ENCODE data around the gene AGPAT1. TPM values are rescaled to one million over a fixed set of nuclear protein-coding genes. Genes with fewer than 3 reads are reported as not detected.
A peak's percentile ranks its signal among the peaks of the same experiment; 100 is the strongest.

Gene AGPAT1
- total and polyA plus RNA-seq, 2 of the 8 experiments (the other 6 are each of a cell fraction or from before 2014, with no cell fraction given) = 96.0 to 222 TPM

DNA sequence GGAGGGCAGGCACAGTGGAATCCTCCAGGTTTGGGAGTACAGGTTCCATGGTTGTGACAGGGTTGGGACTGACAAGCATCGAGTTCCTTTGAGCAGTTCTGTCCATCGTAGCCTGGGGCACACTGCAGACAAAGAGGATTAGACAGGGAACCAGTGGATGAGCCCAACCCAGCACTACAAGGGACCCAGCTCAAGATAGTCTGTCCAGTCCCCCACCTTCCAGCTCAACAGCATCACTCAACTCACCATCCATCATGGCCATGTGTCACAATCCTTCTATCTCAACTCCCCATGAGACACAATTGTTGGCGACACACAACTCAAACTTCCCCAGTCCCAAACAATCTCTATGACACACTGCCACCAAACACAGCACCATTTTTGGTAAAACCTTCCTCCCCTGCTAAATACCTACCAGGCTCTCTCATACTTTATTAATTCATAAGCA lies 28.4 kb upstream of the AGPAT1 start:
- Histone ChIP-seq H3K18ac (ENCODE audit: extremely low read depth, low read length) (no peak overlapping the region), H3K23ac (ENCODE audit: insufficient read length) (no peak overlapping the region), H3K27me3 (replicated peaks in 1 of 4; ENCODE audit: control insufficient read depth in 3 of 4, extremely low read depth in 1 of 4, insufficient read depth in 3 of 4, low read length in 3 of 4) (no peaks in the 10 kb centered on the region), H4K20me1 (replicated peaks in 1 of 2; ENCODE audit: control insufficient read depth in 1 of 2, insufficient read depth in 2 of 2, low read length in 2 of 2) (no peaks in the 10 kb centered on the region), H2AK5ac (ENCODE audit: low read depth, low read length) (no peak overlapping the region; the same call in 1 of the 2 replicates), H3K4ac (replicated peaks; ENCODE audit: insufficient read length, low read depth, low read length) (no peak overlapping the region), H2AFZ (ENCODE audit: low read length) (no peak overlapping the region), H3K79me1 (ENCODE audit: low read depth, low read length) (no peaks in the 10 kb centered on the region), H3K4me2 (ENCODE audit: insufficient read depth in 1 of 2, low read depth in 2 of 2, low read length in 2 of 2) (no peak overlapping the region), H2BK120ac (replicated peaks; ENCODE audit: low read depth, low read length) (no peak overlapping the region), H2BK12ac (ENCODE audit: low read depth, low read length) (0 out of 2 replicates have a peak overlapping the region, but pooled peaks have one; percentile 50), H4K5ac (ENCODE audit: insufficient read length, low read depth, low read length) (no peak overlapping the region), H3K36me3 (ENCODE audit: control insufficient read depth in 2 of 4, insufficient read depth in 4 of 4, low read length in 3 of 4) (no peaks in the 10 kb centered on the region), H4K8ac (ENCODE audit: extremely low read depth, insufficient read depth, low read length) (peak overlapping the region; percentile 87; the same call in 1 of the 2 replicates), H3K9ac (replicated peaks in 1 of 4; ENCODE audit: extremely low read depth in 1 of 4, low read depth in 3 of 4, low read length in 3 of 4) (no peak overlapping the region), H3K27ac (ENCODE audit: low read depth, low read length) (no peak overlapping the region), H3K9me3 (ENCODE audit: insufficient read depth in 2 of 2, low read depth in 1 of 2, low read length in 1 of 2) (no peaks in the 10 kb centered on the region), H2BK15ac (ENCODE audit: low read length) (peak overlapping the region; percentile 36), H2BK5ac (ENCODE audit: low read depth, low read length) (no peak overlapping the region), H3K14ac (ENCODE audit: insufficient read length) (no peak overlapping the region), H3K4me3 (ENCODE audit: extremely low read depth in 1 of 4, insufficient read depth in 2 of 4, low read depth in 3 of 4, low read length in 4 of 4) (no peak overlapping the region), H2BK20ac (ENCODE audit: low read length) (no peak overlapping the region), H3K23me2 (ENCODE audit: low read depth, low read length) (no peaks in the 10 kb centered on the region), H3K79me2 (ENCODE audit: control insufficient read depth in 1 of 2, insufficient read depth in 2 of 2, low read length in 2 of 2) (no peaks in the 10 kb centered on the region), H3K56ac (replicated peaks; ENCODE audit: insufficient read length, low read depth, low read length) (no peak overlapping the region), H4K91ac (replicated peaks; ENCODE audit: insufficient read length, low read length) (no peak overlapping the region), H3K4me1 (replicated peaks in 1 of 4; ENCODE audit: control insufficient read depth in 3 of 4, insufficient read depth in 4 of 4, low read length in 3 of 4) (no peaks in the 10 kb centered on the region)
- FAIRE-seq = no peak
- ChIA-PET CTCF (ENCODE audit: partially characterized antibody) (interaction anchor here (0.7 to 1.2 kb wide), 3 partner anchors 33 to 682 kb away, joined by 3 read pairs; no protein-coding TSS in a partner anchor), POLR2A (ENCODE audit: partially characterized antibody) (no interaction called here)
- no peak for DNase-seq (ENCODE audit: low read depth in 1 of 2, low spot score in 2 of 2)
- 86% methylated on average over 3 of the region's 3 CpGs; no CpG with 5 or more reads in 1 of the 2 experiments for WGBS, 2 experiments (ENCODE audit: extremely low coverage in 1 of 2, insufficient coverage in 1 of 2, insufficient read length in 1 of 2, insufficient replicate concordance in 2 of 2, low coverage in 1 of 2, low lambda C conversion rate in 2 of 2, missing lambda C conversion rate in 1 of 2)
- TF ChIP-seq CHD1 (IDR thresholded peaks at IDR 0.05; ENCODE audit: low read depth, low read length) (no peak), ZNF274 (IDR thresholded peaks at IDR 0.05; ENCODE audit: borderline replicate concordance, extremely low read depth, low read length) (no peak), ATF2 (IDR thresholded peaks at IDR 0.05; ENCODE audit: low read length) (no peak), EP300 (IDR thresholded peaks at IDR 0.05; ENCODE audit: borderline replicate concordance in 1 of 2, low read depth in 2 of 2, low read length in 2 of 2) (no peak), CHD2 (IDR thresholded peaks at IDR 0.05; ENCODE audit: low read length) (no peak), BACH1 (IDR thresholded peaks at IDR 0.05; ENCODE audit: low read length) (no peak), EGR1 (IDR thresholded peaks at IDR 0.05; ENCODE audit: borderline replicate concordance, low read depth, low read length) (no peak)
